LHCN-M2 (cell line): Measurements from ENCODE around the gene TWIST2. TPM values are rescaled to one million over a fixed set of nuclear protein-coding genes. Genes with fewer than 3 reads are reported as not detected.

Source experiments
- DNase-seq: peaks from one replicate; pipeline ENCODE4 v3.0.0-alpha.2; 2012; ENCODE audit warnings: low read depth
- total RNA-seq: library from RNA; depleted of rRNA; stranded (reverse); fragments of >200 nt; gene quantifications from 2 replicates; pipeline ENCODE4 v1.2.3, GENCODE V29; 2014

The TWIST2 gene
- total RNA-seq, 1 experiment from 2014 or later = 26.2 TPM

- no peak for DNase-seq
Observed at GRCh38 chr2:238904177-238904576, 56.3 kb downstream of the TWIST2 start.

GRCh38 chr2:238904716-238905115 is 56.8 kb downstream of the TWIST2 start:
- no peak for DNase-seq

- no peak for DNase-seq
Observed at GRCh38 chr2:238905224-238905623, 57.3 kb downstream of the TWIST2 start.

- no peak for DNase-seq
Observed at GRCh38 chr2:238905644-238906043, 57.8 kb downstream of the TWIST2 start.

GRCh38 chr2:238906254-238906935 is 58.5 kb downstream of the TWIST2 start:
- DNase-seq = no peak

GRCh38 chr2:238906936-238907716 is 59.2 kb downstream of the TWIST2 start:
- DNase-seq = no peak

GRCh38 chr2:238907717-238908173 is 59.9 kb downstream of the TWIST2 start:
- no peak for DNase-seq

- no peak for DNase-seq
Observed at GRCh38 chr2:238908960-238909951, 61.4 kb downstream of the TWIST2 start.

GRCh38 chr2:238910751-238911351 is 63.0 kb downstream of the TWIST2 start:
- DNase-seq = no peak

GRCh38 chr2:238911376-238912227 is 63.7 kb downstream of the TWIST2 start:
- no peak for DNase-seq

- DNase-seq = no peak
Observed at GRCh38 chr2:238912228-238912915, 64.5 kb downstream of the TWIST2 start.

- DNase-seq = no peak
Observed at GRCh38 chr2:238912916-238913875, 65.3 kb downstream of the TWIST2 start.

GRCh38 chr2:238913931-238914647 is 66.2 kb downstream of the TWIST2 start:
- DNase-seq = peak; percentile 54

GRCh38 chr2:238914648-238915015 is 66.7 kb downstream of the TWIST2 start:
- peak; percentile 73 for DNase-seq

- no peak for DNase-seq
Observed at GRCh38 chr2:238915196-238915595, 67.3 kb downstream of the TWIST2 start.

GRCh38 chr2:238915596-238915995 is 67.7 kb downstream of the TWIST2 start:
- no peak for DNase-seq

- no peak for DNase-seq
Observed at GRCh38 chr2:238916176-238916874, 68.4 kb downstream of the TWIST2 start.
